HepG2 (cell line): ENCODE results near the gene ZFAND3. TPM values are rescaled to one million over a fixed set of nuclear protein-coding genes. Genes with fewer than 3 reads are reported as not detected.

Experiments used
- ARNTL ChIP-seq: sonication (generic); formaldehyde crosslinking; IDR thresholded peaks from 2 replicates; pipeline ENCODE4 v1.4.0; 2020; ENCODE audit warnings: mild to moderate bottlenecking, missing genetic modification reagents
- CAMTA2 ChIP-seq: sonication (generic); formaldehyde crosslinking; IDR thresholded peaks from 2 replicates; pipeline ENCODE4 v1.4.0; 2020; ENCODE audit warnings: mild to moderate bottlenecking, missing genetic modification reagents, borderline replicate concordance
- CEBPG ChIP-seq: IDR thresholded peaks from 2 replicates; pipeline ENCODE4 v1.6.1; 2016
- EHMT2 ChIP-seq: fragments of 200-600 bp; sonication (generic); IDR thresholded peaks from 2 replicates; pipeline ENCODE4 v1.7.0; 2017; ENCODE audit warnings: antibody characterized with exemption, low read depth, low read length, borderline replicate concordance
- MIXL1 ChIP-seq: IDR thresholded peaks from 2 replicates; pipeline ENCODE4 v1.6.1; 2016
- MTA1 ChIP-seq: sonication (generic); formaldehyde crosslinking; IDR thresholded peaks from 2 replicates; pipeline ENCODE4 v1.4.0; 2020; ENCODE audit warnings: missing genetic modification reagents, mild to moderate bottlenecking, borderline replicate concordance
- NR2F1 ChIP-seq, 2 experiments: fragments of 450-650 bp in 1 of 2; formaldehyde crosslinking in 1 of 2; IDR thresholded peaks; 2 replicates each; pipeline versions ENCODE4 v1.5.0 to v1.6.1; 2016 to 2020; ENCODE audit warnings: mild to moderate bottlenecking in 1 of 2, missing compliant biosample characterization in 1 of 2, missing genetic modification reagents in 1 of 2, moderate library complexity in 1 of 2
- RXRA ChIP-seq: sonication (generic); formaldehyde crosslinking; IDR thresholded peaks from 2 replicates; pipeline ENCODE4 v1.5.1; 2020; ENCODE audit warnings: missing genetic modification reagents
- RXRB ChIP-seq: IDR thresholded peaks from 2 replicates; pipeline ENCODE4 v1.6.1; 2016; ENCODE audit warnings: borderline replicate concordance, missing genetic modification reagents, missing compliant biosample characterization
- SALL1 ChIP-seq: sonication (generic); formaldehyde crosslinking; IDR thresholded peaks from 2 replicates; pipeline ENCODE4 v1.8.0; 2022; ENCODE audit warnings: mild to moderate bottlenecking, missing genetic modification reagents
- SMARCC2 ChIP-seq: fragments of 450-650 bp; IDR thresholded peaks from 2 replicates; pipeline ENCODE4 v1.6.1; 2017; ENCODE audit warnings: antibody characterized with exemption, mild to moderate bottlenecking
- TBL1XR1 ChIP-seq: fragments of 150-350 bp; IDR thresholded peaks from 2 replicates; pipeline ENCODE4 v1.6.1; 2014; ENCODE audit warnings: borderline replicate concordance, low read length; ENCODE audit not compliant: partially characterized antibody
- U2AF1 ChIP-seq: fragments of 200-400 bp; formaldehyde crosslinking; optimal IDR thresholded peaks from 2 replicates; pipeline ENCODE3; 2017; ENCODE audit warnings: mild to moderate bottlenecking, low read depth, low read length
- ZFP36L2 ChIP-seq: sonication (generic); formaldehyde crosslinking; IDR thresholded peaks from 2 replicates; pipeline ENCODE4 v1.4.0; 2020; ENCODE audit warnings: missing genetic modification reagents
- ZFP37 ChIP-seq: sonication (generic); formaldehyde crosslinking; IDR thresholded peaks from 2 replicates; pipeline ENCODE4 v1.4.0; 2020; ENCODE audit warnings: missing genetic modification reagents, borderline replicate concordance
- ZFP62 ChIP-seq: sonication (generic); formaldehyde crosslinking; IDR thresholded peaks from 2 replicates; pipeline ENCODE4 v1.4.0; 2020; ENCODE audit warnings: missing genetic modification reagents
- ZKSCAN5 ChIP-seq: sonication (generic); formaldehyde crosslinking; IDR thresholded peaks from 2 replicates; pipeline ENCODE4 v1.5.1; 2020; ENCODE audit warnings: mild to moderate bottlenecking, missing genetic modification reagents
- ZNF205 ChIP-seq: IDR thresholded peaks from 2 replicates; pipeline ENCODE4 v1.6.1; 2018; ENCODE audit warnings: missing biosample characterization, missing genetic modification reagents
- ZNF274 ChIP-seq: sonication (generic); formaldehyde crosslinking; IDR thresholded peaks from 2 replicates; pipeline ENCODE4 v1.5.1; 2020; ENCODE audit warnings: mild to moderate bottlenecking, missing genetic modification reagents
- ZNF468 ChIP-seq: sonication (generic); formaldehyde crosslinking; IDR thresholded peaks from 2 replicates; pipeline ENCODE4 v1.8.0; 2022; ENCODE audit warnings: mild to moderate bottlenecking, moderate library complexity, missing genetic modification reagents
- ZNF484 ChIP-seq: sonication (generic); formaldehyde crosslinking; IDR thresholded peaks from 2 replicates; pipeline ENCODE4 v1.5.1; 2020; ENCODE audit warnings: mild to moderate bottlenecking, low read depth, missing genetic modification reagents, borderline replicate concordance
- ZNF749 ChIP-seq: sonication (generic); formaldehyde crosslinking; IDR thresholded peaks from 2 replicates; pipeline ENCODE4 v1.8.0; 2022; ENCODE audit warnings: mild to moderate bottlenecking, missing genetic modification reagents, moderate library complexity, borderline replicate concordance
- ZNF780A ChIP-seq: sonication (generic); formaldehyde crosslinking; IDR thresholded peaks from 2 replicates; pipeline ENCODE4 v1.8.0; 2022; ENCODE audit warnings: mild to moderate bottlenecking, missing genetic modification reagents, moderate library complexity
- ZNF790 ChIP-seq: sonication (generic); formaldehyde crosslinking; IDR thresholded peaks from 2 replicates; pipeline ENCODE4 v1.8.0; 2022; ENCODE audit warnings: missing genetic modification reagents, mild to moderate bottlenecking, borderline replicate concordance
- ZSCAN12 ChIP-seq: sonication (generic); formaldehyde crosslinking; IDR thresholded peaks from 2 replicates; pipeline ENCODE4 v1.9.0; 2021; ENCODE audit warnings: mild to moderate bottlenecking, missing genetic modification reagents
- polyA plus RNA-seq, 8 experiments: library from polyadenylated mRNA; depleted of rRNA in 3 of 8; stranded (reverse) in 7 of 8; unstranded in 1 of 8; fragments of >200 nt; fragmentation: Illumina TruSeq in 4 of 8; extraction: Trizol in 4 of 8; gene quantifications; 2 replicates each; pipeline versions ENCODE4 v1.2.1 to v1.2.3, GENCODE V29; 2011 to 2016; ENCODE audit warnings: low read depth in 4 of 8, missing spikeins in 1 of 8, mixed read lengths in 1 of 8; ENCODE audit not compliant: insufficient read depth in 1 of 8
- total RNA-seq, 5 experiments: library from RNA; depleted of rRNA; stranded (reverse); fragments of >200 nt; fragmentation: Illumina TruSeq; extraction: Trizol; gene quantifications; 2 replicates each; pipeline ENCODE4 v1.2.3, GENCODE V29; 2016; ENCODE audit warnings: low read depth in 1 of 5
- TF ChIP-seq, protein P1 (sequence below): sonication (generic); formaldehyde crosslinking; IDR thresholded peaks from 2 replicates; pipeline ENCODE4 v1.4.0; 2020; ENCODE audit warnings: low read depth, mild to moderate bottlenecking, missing genetic modification reagents
- TF ChIP-seq, protein P2 (sequence below): sonication (generic); formaldehyde crosslinking; IDR thresholded peaks from 2 replicates; pipeline ENCODE4 v1.5.0; 2020; ENCODE audit warnings: missing genetic modification reagents
- TF ChIP-seq, protein P3 (sequence below): sonication (generic); formaldehyde crosslinking; IDR thresholded peaks from 2 replicates; pipeline ENCODE4 v1.4.0; 2020; ENCODE audit warnings: missing genetic modification reagents
- TF ChIP-seq, protein P4 (sequence below), 2 experiments: sonication (generic) in 1 of 2; formaldehyde crosslinking in 1 of 2; IDR thresholded peaks; 2 replicates each; pipeline versions ENCODE4 v1.5.1 to v1.6.1; 2011 to 2020; ENCODE audit warnings: borderline replicate concordance in 1 of 2, low read depth in 1 of 2, low read length in 1 of 2, mild to moderate bottlenecking in 1 of 2, missing genetic modification reagents in 1 of 2, moderate library complexity in 1 of 2

ZFAND3 gene
- total and polyA plus RNA-seq, 2 of the 13 experiments (the other 11 are each of a cell fraction or from before 2014, with no cell fraction given), result 16.4 to 17.1 TPM

DNA sequence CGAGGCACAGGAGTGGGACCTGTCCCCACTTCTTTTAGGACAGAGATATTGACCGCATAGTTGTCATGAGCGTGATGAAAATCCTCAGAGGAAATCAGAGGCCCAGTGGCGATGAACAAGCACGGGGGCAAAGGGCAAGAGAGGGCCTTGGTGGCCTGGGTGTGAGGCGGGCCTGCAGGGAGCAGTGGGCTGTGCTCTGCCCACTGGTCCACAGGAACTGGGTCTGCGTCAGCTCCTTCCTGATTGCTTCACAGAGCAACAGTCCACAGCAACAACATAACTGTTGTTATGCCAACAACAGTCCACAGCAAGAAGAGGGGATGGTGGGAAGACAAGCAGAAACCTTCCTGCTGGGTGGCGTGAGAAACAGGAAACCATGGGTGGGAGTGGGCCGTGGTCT lies 335.6 kb downstream of the ZFAND3 start (continued):
- TF ChIP-seq SALL1 (CRISPR knock-in tag), result peak; percentile 20; the same call in 1 of the 2 replicates
- no peak for TF ChIP-seq ZFP62 (CRISPR knock-in tag)
- no peak for TF ChIP-seq MIXL1
- no peak for TF ChIP-seq ZNF749 (CRISPR knock-in tag)
- no peak for TF ChIP-seq ZNF484 (CRISPR knock-in tag)
- TF ChIP-seq NR2F1 (CRISPR knock-in tag; IDR thresholded peaks at IDR 0.05), result peak; percentile 43 to 63; a peak in 2 of 4 replicates
- TF ChIP-seq ZNF468, result no peak
- no peak for TF ChIP-seq EHMT2
- no peak for TF ChIP-seq CAMTA2 (CRISPR knock-in tag)
- no peak for TF ChIP-seq ZNF780A
- TF ChIP-seq ZSCAN12 (CRISPR knock-in tag), result no peak
- peak; percentile 49 for TF ChIP-seq TBL1XR1
- TF ChIP-seq, protein P1, sequence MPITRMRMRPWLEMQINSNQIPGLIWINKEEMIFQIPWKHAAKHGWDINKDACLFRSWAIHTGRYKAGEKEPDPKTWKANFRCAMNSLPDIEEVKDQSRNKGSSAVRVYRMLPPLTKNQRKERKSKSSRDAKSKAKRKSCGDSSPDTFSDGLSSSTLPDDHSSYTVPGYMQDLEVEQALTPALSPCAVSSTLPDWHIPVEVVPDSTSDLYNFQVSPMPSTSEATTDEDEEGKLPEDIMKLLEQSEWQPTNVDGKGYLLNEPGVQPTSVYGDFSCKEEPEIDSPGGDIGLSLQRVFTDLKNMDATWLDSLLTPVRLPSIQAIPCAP (CRISPR knock-in tag), result no peak
- no peak for TF ChIP-seq ZNF790 (CRISPR knock-in tag)
- TF ChIP-seq, protein P2, sequence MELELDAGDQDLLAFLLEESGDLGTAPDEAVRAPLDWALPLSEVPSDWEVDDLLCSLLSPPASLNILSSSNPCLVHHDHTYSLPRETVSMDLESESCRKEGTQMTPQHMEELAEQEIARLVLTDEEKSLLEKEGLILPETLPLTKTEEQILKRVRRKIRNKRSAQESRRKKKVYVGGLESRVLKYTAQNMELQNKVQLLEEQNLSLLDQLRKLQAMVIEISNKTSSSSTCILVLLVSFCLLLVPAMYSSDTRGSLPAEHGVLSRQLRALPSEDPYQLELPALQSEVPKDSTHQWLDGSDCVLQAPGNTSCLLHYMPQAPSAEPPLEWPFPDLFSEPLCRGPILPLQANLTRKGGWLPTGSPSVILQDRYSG (CRISPR knock-in tag), result no peak
- TF ChIP-seq RXRA (CRISPR knock-in tag), result peak; percentile 20; the same call in 1 of the 2 replicates
- TF ChIP-seq, protein P3, sequence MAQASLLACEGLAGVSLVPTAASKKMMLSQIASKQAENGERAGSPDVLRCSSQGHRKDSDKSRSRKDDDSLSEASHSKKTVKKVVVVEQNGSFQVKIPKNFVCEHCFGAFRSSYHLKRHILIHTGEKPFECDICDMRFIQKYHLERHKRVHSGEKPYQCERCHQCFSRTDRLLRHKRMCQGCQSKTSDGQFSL (CRISPR knock-in tag), result no peak
- TF ChIP-seq, protein P4, sequence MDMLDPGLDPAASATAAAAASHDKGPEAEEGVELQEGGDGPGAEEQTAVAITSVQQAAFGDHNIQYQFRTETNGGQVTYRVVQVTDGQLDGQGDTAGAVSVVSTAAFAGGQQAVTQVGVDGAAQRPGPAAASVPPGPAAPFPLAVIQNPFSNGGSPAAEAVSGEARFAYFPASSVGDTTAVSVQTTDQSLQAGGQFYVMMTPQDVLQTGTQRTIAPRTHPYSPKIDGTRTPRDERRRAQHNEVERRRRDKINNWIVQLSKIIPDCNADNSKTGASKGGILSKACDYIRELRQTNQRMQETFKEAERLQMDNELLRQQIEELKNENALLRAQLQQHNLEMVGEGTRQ (IDR thresholded peaks at IDR 0.05; ENCODE audit: low read depth, low read length), result no peak
- TF ChIP-seq, protein P4 (CRISPR knock-in tag; IDR thresholded peaks at IDR 0.05; ENCODE audit: borderline replicate concordance), result no peak
- no peak for TF ChIP-seq SMARCC2
- TF ChIP-seq CEBPG (CRISPR knock-in tag), result peak; percentile 88
- peak; percentile 47; the same call in 1 of the 2 replicates for TF ChIP-seq MTA1 (CRISPR knock-in tag)
- no peak for TF ChIP-seq ZKSCAN5 (CRISPR knock-in tag)
- TF ChIP-seq ZNF205 (CRISPR knock-in tag), result peak; percentile 42; the same call in 1 of the 2 replicates
- no peak for TF ChIP-seq ZFP37 (CRISPR knock-in tag)
- TF ChIP-seq ZNF274 (CRISPR knock-in tag), result no peak
- TF ChIP-seq ARNTL (CRISPR knock-in tag), result no peak
- TF ChIP-seq ZFP36L2 (CRISPR knock-in tag), result no peak
- peak; percentile 47; the same call in 1 of the 2 replicates for TF ChIP-seq RXRB (CRISPR knock-in tag)
- no peak for TF ChIP-seq U2AF1
